Measurements from ENCODE around the gene SCLY.

Gene SCLY

DNA sequence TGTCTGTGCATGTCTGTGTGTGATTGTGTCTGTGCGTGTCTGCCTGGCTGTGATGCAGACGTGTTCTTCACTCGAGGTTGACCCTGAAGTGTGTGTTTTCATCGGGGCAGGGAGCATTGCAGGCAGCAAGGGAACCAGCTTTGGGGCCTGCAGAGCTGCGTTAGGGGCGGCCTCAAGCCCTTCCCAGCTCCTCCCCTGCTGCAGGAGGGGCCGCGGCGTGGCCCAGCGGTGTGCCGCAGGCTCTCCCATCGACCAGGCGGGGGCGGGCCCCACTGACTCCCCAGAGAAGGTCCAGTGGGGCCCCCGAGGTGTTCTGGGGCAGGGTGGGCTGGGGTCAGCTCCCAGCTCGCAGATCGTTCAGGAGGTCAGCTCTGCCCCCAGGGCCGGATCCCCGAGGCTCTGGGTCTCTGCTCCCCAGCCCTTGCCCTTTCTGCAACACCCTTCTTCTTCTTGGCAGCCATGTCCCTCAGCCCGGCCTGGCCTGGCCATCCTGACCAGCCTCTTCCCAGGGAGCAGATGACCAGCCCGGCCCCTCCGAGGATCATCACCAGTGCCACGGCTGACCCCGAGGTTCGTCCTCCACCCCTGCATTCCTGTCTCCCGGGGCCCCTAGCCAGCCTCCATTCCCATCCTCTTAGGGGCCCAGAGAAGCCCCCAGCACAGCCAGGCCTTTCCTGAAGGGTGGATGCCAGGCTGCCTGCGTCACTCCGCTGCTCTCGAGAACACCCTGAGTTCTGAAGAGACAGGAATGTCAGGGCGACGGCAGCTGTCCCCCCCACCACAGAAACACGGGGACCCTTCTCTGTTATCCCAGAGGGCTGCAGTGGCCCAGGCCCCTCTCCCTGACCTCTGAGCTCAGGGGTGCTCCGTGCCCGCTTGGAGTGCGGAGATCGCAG, 66.6 kb downstream of the SCLY start:
- no peak for DNase-seq (ENCODE audit: low read depth in 2 of 2)

GRCh38 chr2:238128061-238128440, 67.2 kb downstream of the SCLY start:
- no peak for DNase-seq (ENCODE audit: low read depth in 2 of 2)

- DNase-seq (ENCODE audit: low read depth in 2 of 2) = no peak
Measured at GRCh38 chr2:238128534-238129001, 67.8 kb downstream of the SCLY start.

DNA sequence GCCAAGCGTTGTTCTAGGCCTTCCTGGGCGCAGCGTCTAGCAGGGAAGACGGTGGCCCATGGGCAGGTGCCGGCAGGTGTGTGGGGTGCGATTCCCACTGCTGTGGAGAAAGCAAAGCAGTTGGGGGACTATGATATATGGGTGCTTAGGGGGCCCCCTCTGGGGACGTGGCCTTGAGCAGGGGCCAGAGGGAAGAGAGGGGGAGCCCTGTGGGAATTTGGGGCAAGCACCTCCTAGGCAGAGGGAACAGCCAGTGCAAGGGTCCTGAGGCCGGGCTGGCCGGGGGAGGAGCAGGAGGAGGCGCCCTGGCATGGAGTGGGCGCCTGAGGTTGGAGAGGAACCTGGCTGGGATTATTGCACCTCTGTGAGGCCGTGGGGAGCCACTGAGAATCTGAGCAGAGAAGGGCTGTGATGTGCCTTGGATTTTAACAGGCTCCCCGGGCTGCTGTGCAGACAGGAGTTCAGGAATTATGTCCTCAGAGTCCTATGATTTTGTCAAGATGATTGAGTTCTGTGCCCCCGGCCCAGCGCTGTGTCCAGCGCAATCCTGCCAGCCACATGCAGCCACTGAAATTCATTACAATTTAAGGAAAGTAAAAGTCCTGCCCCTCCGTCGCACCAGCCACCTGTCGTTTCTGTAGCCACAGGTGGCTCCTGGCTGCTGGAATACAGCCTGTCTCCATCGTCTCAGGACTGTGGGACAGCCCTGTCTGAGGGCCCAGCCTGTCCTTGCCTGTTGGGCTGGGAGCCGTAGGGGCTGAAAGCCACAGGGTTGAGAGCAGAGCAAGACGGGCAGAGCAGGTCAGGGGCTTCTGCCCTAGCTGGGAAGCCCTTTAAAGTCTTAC, 68.6 kb downstream of the SCLY start:
- DNase-seq (ENCODE audit: low read depth in 2 of 2) = no peak

DNA sequence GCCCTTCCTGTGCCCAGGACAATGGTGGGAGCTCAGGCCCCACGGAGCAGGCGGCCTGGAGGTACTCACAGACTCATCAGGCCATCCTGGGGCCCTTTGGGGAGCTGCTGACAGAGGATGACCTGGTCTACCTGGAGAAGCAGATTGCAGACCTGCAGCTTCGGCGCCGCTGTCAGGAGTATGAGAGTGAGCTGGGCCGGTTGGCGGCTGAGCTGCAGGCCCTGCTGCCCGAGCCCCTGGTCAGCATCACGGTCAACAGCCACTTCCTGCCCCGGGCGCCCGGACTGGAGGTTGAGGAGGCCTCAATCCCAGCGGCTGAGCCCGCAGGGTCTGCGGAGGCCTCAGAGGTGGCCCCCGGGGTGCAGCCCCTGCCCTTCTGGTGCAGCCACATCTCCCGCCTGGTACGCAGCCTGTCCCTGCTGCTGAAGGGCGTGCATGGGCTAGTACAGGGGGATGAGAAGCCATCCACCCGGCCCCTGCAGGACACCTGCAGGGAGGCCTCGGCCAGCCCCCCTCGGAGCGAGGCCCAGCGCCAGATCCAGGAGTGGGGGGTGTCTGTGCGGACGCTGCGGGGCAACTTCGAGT, 69.4 kb downstream of the SCLY start:
- DNase-seq (ENCODE audit: low read depth in 2 of 2) = no peak

DNA sequence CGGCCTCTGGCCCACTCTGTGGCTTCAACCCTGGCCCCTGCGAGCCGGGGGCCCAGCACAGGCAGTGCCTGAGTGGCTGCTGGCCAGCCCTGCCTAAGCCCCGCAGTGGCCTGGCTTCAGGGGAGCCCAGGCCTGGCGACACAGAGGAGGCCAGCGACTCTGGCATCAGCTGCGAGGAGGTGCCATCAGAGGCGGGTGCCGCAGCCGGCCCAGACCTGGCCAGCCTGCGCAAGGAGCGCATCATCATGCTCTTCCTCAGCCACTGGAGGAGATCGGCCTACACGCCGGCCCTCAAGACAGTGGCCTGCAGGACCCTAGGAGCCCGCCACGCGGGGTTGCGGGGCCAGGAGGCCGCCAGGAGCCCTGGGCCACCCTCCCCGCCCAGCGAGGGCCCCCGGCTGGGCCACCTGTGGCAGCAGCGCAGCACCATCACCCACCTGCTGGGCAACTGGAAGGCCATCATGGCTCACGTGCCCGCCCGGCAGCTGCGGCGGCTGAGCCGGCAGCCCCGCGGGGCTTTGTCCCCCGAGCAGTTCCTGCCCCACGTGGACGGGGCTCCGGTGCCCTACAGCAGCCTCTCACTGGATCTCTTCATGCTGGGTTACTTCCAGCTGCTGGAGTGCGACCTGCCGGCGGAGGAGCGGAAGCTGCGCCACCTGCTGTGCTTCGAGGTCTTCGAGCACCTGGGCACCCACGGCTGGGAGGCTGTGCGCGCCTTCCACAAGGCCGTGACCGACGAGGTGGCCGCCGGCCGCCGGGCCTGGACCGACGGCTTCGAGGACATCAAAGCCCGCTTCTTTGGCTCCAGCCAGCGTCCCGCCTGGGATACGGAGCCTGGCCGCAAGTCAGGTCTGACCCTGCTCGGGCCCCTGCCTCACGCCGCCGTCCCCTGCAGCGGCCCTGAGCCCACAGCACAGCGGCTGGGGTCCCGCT, 70.2 kb downstream of the SCLY start:
- DNase-seq (ENCODE audit: low read depth in 2 of 2) = no peak

- no peak for DNase-seq (ENCODE audit: low read depth in 2 of 2)
Measured at GRCh38 chr2:238131761-238132462, 71.1 kb downstream of the SCLY start.

- DNase-seq (ENCODE audit: low read depth in 2 of 2) = no peak
Measured at GRCh38 chr2:238132463-238133450, 72.0 kb downstream of the SCLY start.

- no peak for DNase-seq (ENCODE audit: low read depth in 2 of 2)
Measured at GRCh38 chr2:238133499-238134392, 72.9 kb downstream of the SCLY start.

DNA sequence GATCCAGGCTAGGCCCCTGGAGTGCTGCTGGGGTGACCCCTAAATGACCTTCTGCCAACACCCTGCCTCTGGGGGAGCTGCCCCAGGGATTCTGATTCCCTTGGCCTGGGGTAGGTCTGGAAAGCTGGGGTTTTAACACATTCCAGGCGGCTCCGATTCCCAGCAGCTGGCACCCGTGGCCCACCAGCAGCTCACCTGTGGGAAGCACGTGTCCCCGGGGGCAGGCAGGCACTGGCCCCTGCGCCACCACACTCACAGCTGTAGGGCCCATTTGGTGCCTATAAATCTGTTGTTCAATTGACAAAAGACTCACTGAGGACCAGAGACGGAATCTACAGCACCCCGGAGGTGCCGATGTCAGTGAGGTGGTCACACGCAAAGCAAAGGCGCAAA, 73.6 kb downstream of the SCLY start:
- DNase-seq (ENCODE audit: low read depth in 2 of 2) = no peak

DNA sequence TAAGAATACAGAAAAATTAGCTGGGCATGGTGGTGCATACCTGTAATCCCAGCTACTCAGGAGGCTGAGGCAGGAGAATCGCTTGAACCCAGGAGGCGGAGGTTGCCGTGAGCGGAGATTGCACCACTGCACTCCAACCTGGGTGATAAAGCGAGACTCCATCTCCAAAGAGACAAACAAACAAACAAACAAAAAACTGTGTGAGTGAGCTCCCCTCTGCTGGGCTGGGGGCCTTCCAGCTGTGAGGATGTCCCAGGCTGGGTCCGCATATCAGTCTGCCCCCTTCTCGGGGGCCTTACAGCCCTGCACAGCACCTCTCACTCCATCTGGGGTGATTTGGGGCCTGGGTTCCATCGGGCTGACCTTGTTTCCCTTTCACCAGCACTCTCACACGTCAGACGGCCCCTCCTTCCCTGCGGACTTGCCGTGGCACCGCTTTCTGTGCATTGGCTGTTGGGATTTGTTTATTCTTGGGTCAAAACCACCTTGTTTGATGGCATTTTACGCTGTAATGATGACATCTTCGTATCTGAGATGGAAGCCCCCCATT, 74.9 kb downstream of the SCLY start:
- no peak for DNase-seq (ENCODE audit: low read depth in 2 of 2)

GRCh38 chr2:238136820-238137537, 76.2 kb downstream of the SCLY start:
- DNase-seq (ENCODE audit: low read depth in 2 of 2) = no peak

DNA sequence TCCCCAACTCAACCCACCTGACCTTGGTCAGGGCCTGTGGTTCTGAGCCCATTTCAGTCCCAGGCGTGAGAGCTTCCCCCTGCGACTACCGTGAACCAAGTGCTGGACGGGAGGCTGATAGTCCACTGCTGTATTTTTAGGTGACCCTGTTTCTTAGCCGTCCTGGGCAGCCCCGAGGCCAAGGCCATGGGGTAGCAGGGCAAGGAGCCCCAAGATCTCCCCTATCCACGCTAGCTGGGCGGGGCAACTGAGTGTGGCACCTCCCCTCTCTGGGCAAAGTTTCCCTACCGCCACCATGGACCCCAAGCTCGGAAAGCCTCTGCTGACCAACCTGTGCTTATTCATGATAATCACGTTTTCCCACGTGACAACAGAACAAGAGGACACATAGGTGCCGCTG, 77.1 kb downstream of the SCLY start:
- DNase-seq (ENCODE audit: low read depth in 2 of 2) = no peak

- DNase-seq (ENCODE audit: low read depth in 2 of 2) = no peak
Measured at GRCh38 chr2:238138331-238139195, 77.8 kb downstream of the SCLY start, which contains the start of gene KLHL30. KLHL30 (plus strand) TSS chr2:238138668; CDS start chr2:238140755, 2,087 bp downstream.

DNA sequence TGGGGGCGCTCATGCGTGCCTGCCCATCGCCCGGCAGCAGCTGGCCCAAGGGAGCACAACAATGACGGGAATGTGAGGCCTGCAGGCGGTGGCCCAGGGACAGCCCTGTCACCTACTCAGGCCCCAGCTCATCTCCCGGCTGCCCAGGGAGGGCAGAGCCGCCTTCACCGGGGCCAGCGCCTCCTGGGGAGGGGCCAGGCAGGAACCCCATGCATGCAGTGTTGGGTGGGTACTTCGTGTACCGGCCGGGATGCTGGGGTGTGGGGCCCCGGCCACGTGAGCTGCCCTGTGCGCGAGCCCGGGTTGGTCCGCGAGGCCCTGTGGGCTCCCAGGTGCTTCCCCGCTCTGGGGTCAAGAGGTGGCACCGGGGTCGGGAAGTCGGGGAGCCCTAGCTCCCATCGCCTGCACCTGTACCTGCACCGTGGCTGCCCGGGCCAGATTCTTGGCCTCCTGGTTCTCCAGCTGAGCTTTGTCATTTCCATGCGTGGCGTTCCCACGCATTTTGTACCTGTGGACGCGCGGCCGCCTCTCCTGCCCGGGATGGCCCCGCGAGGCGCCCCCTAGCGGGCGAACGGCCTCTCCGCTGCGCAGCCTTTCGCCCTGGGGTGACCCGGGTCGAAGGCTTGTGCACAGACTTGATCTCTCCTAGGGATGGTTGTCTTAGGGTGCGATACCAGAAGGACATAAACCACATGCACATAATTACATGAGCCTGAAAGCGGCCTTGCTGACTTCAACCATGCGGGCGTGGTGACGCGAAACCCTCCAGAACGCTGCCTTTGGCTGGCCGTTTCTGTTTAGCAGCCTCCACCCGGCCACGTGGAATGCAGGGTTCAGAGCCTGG, 78.6 kb downstream of the SCLY start:
- peak; percentile 19 to 40 for DNase-seq (ENCODE audit: low read depth in 2 of 2)

Data from stimulated activated CD4-positive, alpha-beta T cell treated with anti-CD3 and anti-CD28 coated beads, Interleukin-4, amount 100 ng/mL, for 48 hours (primary cell).